ENCODE measurements around the gene CAPZA1.
A peak's percentile ranks its signal among the peaks of the same experiment; 100 is the strongest.
"Not testable (repeated sequence)": the region's sequence is repeated elsewhere in the genome, so short reads cannot be mapped to it uniquely, and the experiment has no call there.

The CAPZA1 gene

DNA sequence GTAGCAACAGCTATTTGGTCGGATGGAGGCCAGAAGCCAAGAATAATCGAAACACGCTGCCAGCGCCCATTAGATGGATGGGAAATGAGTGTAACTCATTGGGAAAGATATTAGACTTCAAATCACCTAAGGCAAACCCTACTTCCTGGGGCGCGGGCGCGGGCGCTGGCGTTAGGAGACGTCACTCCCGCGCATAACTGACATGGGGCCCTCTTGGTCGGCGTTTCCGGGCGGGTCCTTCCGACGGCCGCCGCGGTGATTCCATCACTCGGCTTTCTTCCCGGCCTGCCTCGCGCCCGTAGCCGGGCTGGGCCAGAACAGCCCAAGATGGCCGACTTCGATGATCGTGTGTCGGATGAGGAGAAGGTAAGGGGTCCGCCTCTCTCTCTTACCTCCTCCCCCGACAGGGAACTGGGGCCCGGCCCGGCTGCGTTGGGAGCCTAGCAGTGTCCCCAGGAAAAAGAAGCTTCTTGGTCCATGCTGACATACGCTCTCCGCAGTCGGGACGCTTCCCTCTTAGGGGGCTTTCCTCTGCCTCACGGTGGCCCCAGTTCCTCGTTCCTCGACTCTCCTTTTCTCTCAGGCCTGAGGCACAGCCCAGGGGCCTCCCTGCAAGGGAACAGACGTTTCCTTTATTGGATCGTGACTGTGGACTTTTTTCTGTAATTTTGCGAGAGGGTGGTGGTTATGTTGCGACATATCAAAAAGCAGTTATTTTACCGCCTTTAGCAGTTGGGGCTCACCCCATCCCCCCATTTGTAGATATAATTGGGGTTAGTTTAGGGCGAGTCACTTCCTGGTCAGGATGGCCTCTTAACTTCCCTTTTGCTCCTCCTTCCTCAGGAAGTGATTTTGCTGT, at the start of gene CAPZA1:
Gene CAPZA1 (plus strand): TSS at position 315 of the 859 bp plus-strand sequence. CDS start 13 bp downstream, at position 328.
- FAIRE-seq = no peak

DNA sequence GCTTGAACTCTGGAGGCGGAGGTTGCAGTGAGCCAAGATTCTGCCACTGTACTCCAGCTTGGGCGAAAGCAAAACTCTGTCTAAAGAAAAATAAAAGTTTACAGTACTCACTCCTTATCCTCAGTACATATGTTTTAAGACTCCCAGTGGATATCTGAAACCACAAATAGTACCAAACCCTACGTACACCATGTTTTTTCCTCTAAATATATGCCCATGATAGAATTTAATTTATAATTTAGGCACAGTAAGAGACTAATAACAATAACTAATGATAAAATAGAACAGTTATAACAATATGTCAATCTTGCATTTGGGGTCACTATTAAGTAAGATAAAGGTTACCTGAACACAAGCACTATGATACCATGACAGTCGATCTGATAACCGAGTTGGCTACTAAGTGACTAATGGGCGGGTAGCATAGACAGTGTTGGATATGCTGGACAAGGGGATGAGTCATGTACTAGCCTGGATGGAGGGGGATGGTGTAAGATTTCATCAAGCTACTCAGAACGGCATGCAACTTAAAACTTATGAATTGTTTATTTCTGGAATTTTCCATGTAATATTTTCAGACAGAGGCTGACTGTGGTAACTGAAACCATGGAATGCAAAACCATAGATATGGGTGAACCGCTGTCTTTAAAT, 44.4 kb upstream of the CAPZA1 start:
- FAIRE-seq = no peak

DNA sequence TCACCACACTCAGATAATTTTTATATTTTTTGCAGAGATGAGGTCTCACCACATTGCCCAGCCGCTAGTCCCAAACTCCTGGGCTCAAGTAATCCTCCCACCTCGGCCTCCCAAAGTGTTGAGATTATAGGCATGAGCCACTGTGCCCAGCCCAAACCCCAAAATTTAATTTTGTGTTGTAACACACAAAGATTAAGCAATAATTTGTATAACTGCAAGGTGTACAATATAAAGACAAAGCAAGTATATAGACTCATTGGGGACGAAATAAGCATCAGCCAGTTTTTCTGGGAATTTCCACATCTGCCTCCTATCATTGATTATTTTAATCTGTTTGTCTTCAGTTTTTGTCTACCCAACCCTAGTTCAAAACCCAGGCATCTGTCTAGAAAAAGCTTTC, 43.4 kb upstream of the CAPZA1 start:
- FAIRE-seq = no peak

DNA sequence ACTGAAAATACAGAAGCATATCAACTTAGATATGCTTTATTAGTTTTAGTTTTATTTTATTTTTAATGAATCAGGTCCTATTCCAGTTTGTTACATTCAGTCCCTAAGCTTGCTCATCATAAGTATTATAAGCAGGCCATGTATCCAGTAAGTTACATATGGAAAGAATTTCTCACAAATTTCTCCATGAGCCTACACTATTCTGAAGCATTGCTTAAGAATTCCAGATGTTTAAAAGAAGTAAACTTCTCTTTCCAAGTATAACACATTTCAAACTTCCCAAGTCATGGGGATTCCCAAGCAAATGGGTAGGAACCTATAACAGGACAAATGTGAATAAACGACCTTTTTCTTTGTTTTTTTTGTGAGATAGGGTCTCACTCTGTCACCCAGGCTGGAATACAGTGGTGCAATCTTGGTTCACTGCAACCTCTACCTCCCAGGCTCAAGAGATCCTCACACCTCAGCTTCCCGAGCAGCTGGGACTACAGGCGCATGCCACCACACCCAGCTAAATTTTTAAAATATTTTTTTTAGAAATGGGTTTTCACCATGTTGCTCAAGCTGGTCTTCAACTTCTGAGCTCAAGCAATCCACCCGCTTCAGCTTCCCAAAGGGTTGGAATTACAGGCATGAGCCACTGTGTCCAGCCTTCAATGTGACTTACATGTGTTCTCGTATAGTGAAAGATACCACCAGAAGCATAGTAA, 39.7 kb upstream of the CAPZA1 start:
- FAIRE-seq = no peak

DNA sequence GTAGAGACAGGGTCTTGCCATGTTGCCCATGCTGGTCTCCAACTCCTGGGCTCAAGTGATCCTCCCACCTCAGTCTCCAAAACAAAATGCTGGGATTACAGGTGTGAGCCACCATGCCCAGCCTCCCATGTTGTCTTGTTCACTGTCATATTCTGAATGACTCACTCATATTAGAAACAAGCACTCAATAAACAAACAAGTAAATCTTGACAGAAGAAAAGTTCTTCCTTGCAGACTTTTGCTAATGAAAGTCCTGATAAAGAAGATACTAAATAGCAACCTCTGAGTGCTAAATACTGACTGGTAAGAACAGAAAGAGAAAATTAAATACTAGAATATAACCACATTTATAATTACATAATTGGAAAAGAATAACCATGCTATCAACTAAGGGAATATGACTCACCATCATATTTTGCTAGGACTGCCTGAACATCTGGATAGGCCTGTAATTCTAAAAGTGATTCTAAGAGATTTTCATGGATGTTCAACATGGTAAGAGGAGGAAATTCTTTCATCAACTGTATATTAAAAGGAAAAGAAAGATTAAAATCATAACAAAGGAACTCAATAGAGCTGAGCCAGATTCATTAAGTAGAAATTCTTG, 37.9 kb upstream of the CAPZA1 start:
- no peak for FAIRE-seq

DNA sequence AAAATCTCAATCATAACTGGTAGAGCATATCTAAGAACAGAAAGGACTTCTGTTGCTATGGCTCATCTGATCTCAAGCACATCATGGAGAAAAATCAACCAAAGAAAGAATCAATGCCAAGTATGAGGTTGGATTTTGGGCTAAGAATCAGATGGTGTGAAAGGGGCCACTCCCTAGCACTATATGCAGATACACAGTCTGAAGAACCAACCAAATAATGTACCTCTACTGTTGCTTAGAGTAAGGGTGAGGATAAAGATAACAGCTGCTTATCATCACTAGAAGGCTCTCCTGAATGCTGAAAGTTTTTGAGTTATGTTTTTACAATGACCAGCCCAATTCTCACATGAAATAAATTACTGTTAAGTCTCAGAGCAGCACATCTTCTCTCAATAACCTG, 36.3 kb upstream of the CAPZA1 start:
- no peak for FAIRE-seq

DNA sequence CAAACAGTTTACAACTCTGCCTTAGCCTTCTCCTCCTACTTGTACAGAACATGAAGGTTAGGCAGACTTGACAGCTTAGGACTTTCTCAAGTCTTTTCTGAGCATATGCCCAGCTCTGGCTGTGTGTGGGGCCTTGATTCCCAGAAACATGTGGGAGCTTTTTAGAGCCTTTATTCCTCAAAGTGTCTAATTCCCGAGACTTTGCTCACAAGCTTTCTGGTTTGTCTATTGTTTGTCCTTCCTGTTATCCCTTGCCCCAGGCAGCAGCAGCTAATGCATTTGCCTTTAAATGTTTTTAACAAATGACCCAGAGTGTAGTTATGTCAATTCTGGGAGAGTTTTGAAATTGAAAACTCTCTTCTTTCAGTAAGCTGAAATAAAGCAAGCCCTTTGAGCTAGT, 29.9 kb upstream of the CAPZA1 start:
- FAIRE-seq = no peak

DNA sequence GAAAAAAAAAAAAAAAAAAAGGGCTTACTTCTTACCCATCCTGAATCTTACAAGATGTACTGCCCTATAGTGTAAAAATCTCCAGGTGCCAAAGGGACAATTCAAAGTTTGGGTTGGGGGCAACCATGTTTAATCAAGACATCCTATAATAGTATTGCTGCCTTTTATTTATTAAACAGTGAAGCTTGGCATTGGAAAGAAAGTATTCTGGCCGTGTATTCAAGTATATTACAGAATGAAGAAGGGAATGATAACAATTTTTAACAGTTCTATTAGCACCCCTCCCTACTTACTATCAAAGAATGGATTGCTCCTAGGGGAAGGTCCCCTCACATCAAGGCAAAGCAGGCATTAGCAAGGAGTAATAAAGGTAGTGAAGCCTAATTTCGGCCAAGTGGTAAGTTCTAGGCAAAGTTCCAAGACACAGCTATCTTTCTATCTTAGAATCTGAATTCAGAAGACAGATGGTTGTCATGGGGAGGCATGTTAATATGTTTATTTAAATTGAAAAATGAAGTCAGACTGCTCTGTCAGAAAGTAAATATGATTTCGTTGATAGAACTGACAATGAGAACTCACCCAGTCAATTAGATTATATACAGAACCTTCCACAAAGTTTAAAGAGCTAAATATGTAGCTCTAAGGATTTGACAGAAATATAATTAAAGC, 25.3 kb upstream of the CAPZA1 start:
- no peak for FAIRE-seq

DNA sequence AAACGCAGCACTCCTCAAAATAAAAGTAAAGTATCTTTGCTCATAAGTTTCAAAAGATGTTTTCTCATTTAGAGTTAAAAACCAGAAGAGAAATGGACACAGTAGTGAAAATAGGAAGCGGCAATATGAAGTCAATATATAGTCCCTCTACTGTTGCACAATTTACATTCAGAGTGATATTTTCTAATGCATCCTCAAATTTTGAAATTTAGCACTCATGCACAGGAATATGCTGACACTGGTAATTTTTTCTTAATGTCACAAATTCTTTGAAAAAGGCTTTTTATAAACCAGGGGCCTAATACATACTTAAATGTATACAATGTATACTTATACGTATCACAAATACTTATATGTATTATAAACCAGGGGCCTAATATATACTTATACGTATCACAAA, 20.2 kb upstream of the CAPZA1 start:
- no peak for FAIRE-seq

DNA sequence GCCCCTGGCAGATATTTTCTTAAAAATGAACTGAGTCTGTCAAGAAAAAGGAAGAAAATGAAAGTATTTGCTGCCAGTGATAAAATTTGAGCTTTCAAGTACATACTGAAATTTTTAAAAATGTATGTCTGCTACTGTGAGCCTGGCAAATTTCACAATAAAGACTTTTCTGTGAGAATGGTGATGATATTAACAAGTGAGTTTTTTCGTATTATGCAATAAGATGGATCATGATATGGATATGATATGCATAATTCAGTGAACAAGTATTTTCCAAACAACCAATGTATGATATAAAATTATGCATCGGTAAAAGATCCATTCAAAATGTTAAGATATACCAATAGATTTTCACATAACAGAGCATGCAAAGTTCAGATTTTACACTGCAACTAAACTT, 16.6 kb upstream of the CAPZA1 start:
- no peak for FAIRE-seq

DNA sequence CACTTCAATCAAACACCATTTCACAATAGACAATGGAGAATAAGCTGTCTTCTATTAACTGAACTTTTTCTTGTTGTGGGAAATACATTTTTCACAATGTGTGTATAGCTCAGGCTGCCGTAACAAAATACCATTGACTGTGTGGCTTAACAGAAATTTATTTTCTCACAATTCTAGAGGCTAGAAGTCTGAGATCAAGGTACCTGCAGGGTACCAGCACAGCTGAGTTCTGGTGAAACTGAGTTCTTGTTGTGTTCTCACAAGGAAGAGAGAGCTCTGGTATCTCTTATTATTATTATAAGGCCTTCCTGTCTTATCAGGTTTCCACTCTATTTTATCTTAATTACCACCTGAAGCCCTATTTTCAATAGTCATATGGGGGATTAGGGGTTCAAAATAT, 16.1 kb upstream of the CAPZA1 start:
- no peak for FAIRE-seq

DNA sequence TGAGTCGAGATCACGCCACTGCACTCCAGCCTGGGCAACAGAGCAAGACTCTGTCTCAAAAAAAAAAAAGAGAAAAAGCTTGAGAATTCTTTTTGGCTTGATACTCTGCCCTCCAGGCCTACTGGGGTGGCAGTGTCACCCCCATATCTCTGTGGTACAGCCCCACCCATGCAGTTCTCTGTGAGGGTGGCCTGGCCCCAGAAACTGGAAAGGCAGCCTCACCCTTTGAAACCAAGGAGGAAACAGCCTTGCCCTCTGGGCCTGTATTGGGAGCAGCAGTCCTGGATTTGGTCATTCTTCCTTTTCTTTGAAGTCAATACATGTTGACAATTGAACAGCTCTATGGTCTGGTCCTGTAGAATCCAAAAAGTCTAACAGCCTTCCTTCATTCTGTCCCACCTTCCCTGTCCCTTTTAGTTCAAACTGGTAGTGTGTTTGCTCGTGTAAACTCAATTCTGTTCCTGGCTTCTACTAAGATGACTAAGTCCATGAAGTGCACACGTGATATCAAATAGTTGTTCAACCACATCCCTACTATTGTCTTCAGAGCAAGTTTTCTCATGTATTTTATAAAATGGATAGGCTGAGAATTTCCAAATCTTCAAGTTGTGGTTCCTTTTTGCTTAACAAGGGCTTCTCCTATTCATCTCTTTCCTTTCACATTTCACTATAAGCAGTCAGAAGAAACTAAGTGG, 13.9 kb upstream of the CAPZA1 start:
- no peak for FAIRE-seq

DNA sequence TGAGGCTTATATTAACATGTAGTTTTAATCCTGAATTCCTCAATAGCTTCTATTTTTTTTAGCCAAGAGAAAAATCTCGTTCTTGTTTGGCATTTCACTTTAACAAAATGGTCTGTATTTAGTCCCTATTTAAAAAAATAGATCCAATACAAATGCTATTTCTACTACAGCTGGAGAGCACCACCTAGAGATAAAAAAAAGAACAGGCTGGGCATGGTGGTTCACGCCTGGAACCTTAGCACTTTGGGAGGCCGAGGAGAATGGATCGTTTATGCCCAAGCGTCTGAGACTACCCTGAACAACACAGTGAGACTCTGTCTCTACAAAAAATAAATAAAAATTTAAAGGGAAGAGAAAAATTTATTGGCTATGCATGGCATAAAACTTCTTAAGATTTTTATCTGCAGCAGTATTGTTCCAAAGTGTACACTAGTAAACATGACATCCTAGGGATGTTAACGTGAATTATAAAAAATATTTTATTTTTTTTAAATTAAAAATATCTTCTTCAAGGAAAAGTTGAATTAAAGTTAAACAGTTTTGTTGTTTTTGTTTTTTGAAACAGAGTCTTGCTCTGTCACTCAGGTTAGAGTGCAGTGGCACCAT, 5.1 kb upstream of the CAPZA1 start:
- FAIRE-seq = peak; percentile 26

DNA sequence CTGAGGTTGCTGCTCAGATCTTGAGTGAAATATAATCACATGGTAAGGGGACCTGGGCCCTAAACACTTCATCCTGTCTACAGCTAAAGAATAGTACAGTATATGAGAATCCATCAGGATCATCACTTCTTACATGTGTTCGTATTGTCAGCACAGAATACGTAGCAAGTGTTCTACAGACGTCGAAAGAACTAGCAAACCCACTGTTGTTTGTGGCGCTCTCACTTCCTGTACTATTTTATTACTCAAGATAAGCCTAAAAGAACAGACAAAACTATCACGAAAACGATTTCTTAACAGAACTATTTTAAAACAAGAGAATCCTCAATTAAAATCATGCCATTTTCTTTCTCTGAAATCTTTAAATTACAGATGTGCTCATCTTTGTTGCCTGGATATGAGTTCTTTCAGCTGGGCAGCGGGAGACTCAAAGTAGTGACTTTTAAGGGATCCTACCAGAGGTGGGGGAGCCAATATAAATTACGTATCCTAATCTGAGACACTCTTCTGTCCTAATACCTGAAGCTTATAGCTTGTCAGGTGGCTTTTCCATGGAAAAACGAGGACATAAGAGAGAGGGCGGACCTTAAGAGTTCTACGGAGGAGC, 1.4 kb upstream of the CAPZA1 start:
- FAIRE-seq = no peak

DNA sequence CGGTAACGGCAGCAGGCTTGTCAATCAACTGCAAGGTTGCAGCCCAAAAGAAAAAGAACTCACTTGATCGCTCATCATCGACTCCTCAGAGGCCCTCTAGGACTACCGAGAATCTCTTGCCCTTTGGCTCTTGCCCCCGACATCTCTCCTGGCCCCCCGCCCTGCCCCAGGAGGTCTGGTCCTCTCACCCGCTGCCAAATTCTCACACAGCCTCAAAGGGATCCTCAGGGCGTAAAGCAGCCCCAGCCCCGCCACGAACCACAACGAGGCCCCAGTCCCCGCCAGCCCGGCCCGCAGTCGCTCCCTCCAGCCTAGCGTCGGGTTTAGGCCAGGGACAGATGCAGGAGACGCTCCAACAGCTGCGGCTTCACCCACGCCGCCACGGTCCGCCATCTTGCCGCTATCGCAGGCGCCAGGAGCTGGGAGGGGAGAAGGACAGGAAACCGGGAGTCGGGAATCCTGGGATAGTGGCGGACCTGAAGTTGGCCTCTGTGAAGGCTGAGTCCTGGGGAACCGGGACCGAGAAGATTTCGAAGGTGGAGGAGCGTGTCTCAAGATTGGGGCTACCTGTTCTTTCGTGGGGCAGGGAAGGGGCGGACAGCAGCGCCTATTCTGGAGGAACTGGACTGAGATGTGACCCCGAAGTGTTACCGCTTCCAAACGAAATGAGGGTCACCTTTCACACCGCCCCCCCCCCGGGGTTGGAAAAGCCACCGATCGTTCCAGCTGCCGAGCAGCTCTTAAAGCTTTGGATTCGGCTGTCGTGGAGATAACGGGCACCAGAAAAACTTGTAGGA, 713 bp upstream of the CAPZA1 start, which contains the start of gene ST7L:
Gene ST7L (minus strand): TSS at position 421 of the 797 bp plus-strand sequence. CDS start 28 bp downstream, at position 393.
- no peak for FAIRE-seq

DNA sequence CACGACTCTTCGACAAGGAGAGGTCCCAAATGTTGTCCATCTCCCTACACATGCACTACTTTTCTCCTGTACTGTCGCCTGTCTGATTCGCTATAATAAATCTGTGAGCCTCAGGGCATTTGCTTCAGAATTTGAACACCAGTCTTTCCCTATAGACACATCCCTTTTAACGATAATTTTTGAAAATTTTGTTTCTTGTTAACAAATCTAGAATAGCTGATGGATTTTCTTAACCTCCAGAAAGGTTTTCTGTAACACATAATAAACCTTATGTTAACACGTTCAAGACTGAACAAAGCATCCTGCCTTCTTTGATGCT, 704 bp downstream of the CAPZA1 start:
- FAIRE-seq = no peak

DNA sequence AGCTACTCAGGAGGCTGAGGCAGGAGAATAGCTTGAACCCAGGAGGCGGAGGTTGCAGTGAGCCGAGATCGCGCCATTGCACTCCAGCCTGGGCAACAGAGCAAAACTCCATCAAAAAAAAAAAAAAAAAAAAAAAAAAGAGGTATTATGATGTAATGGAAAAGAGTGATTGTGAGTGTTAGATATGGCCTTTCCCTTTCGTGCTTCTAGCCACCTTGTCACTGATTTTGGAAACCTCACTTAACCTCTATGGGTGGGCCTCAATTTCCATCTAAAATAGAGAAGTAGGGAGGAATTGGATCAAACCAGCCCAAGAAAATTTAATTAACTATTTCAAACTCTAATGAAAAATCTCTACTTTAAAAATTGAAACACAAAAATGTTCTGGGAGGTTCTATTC, 4.9 kb downstream of the CAPZA1 start:
- not testable (repeated sequence) for FAIRE-seq

DNA sequence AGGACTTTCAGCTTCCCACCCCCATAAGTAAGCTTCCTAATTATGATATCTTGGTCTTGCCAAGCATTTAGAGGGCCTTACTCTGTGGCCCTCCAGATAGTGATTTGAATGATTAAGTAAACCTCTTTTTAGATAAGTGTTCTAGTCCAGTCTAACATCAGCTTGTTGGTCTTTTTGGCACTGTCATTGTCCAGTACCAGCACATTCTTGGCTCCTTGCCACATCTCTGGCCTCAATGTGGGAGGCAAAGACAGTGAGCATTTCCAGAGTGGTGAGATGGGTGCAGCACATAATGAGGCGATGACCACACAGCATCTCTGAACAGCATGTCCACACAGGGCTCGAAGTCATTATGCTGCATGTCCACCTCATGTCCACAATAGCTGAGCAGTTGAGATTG, 6.1 kb downstream of the CAPZA1 start:
- FAIRE-seq = no peak

DNA sequence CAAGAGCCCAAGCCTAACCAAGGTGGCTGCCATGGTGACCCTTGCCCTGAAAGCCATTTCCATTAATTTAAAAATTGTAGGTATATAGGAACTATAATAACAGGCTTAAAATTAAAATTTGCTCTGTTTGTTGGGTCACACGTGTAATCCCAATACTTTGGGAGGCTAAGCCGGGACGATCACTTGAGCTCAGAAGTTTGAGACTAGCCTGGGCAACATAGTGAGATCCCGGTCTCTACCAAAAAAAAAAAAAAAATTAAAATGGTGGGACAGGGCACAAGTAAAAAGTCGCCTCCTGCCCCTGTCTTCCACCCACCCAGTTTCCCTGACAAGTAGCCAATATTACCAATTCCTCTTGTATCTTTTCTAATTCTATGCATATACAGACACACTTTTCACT, 6.6 kb downstream of the CAPZA1 start:
- FAIRE-seq = no peak

DNA sequence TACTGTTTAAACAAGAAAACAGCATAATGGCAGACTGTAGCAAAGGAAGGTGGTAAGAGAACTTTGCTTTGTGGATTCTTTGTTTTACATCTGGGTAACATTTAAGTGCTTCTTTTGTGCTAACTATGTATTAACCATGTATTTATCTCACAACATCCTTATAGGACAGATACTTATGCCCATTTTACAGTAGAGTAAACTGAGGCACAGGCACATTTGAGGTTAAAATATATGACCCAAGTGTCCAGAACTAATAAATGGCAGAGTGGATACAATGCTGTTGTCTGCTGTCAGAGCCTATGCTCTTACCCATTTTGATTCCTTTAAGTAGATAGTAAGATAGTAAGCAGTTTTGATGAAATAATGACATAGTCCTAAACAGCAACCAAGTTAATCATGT, 7.3 kb downstream of the CAPZA1 start:
- FAIRE-seq = no peak

DNA sequence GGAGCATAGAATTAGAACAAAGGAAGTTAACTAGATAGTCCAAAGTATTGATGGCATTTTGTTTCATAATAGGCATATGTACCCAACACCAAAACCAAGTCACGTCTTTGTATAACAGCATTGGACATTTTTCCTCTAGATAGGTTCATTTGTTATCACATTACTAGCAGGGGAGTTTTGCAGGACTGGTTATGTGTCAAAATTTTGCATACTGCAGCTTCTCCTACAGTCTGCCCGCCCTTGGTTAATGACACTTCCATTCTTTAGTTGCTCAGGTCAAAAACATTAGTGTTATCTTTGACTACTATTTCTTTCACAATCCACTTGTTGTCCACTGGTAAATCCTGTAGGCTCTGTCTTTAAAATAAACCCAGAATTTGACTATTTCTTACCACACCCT, 8.9 kb downstream of the CAPZA1 start:
- FAIRE-seq = no peak
